Measurements from ENCODE around the gene ADARB1.
"Not testable (repeated sequence)": the region's sequence is repeated elsewhere in the genome, so short reads cannot be mapped to it uniquely, and the experiment has no call there.

The ADARB1 gene, protein sequence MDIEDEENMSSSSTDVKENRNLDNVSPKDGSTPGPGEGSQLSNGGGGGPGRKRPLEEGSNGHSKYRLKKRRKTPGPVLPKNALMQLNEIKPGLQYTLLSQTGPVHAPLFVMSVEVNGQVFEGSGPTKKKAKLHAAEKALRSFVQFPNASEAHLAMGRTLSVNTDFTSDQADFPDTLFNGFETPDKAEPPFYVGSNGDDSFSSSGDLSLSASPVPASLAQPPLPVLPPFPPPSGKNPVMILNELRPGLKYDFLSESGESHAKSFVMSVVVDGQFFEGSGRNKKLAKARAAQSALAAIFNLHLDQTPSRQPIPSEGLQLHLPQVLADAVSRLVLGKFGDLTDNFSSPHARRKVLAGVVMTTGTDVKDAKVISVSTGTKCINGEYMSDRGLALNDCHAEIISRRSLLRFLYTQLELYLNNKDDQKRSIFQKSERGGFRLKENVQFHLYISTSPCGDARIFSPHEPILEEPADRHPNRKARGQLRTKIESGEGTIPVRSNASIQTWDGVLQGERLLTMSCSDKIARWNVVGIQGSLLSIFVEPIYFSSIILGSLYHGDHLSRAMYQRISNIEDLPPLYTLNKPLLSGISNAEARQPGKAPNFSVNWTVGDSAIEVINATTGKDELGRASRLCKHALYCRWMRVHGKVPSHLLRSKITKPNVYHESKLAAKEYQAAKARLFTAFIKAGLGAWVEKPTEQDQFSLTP

GRCh38 chr21:45074048-45074817 lies at the start of gene ADARB1:
TSS of gene ADARB1 (plus strand) at chr21:45074580. CDS start at chr21:45171657, 97,077 bp downstream.
- DNase-seq = peak; percentile 9

GRCh38 chr21:45026066-45026745 lies 48.2 kb upstream of the ADARB1 start:
- DNase-seq = no peak

DNA sequence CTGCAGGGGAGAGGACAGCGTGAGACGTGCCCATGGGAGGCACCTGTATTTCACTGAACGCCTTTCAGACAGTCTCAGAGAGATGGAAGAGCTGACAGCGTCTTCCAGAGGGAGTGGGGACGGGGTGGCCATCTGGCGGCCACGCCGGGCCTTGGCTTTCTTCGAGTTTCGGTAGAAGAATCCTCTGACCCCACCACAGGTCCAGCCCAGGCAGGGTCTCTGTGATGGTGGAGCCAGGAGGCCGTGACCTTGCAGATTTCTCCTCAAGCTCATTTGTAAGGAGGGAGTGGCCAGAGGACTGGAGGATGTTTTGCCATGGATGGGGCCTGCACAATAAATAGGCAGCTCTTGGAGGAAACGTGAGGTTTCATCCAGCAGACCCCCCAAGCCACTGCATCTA lies 47.6 kb upstream of the ADARB1 start:
- no peak for DNase-seq

DNA sequence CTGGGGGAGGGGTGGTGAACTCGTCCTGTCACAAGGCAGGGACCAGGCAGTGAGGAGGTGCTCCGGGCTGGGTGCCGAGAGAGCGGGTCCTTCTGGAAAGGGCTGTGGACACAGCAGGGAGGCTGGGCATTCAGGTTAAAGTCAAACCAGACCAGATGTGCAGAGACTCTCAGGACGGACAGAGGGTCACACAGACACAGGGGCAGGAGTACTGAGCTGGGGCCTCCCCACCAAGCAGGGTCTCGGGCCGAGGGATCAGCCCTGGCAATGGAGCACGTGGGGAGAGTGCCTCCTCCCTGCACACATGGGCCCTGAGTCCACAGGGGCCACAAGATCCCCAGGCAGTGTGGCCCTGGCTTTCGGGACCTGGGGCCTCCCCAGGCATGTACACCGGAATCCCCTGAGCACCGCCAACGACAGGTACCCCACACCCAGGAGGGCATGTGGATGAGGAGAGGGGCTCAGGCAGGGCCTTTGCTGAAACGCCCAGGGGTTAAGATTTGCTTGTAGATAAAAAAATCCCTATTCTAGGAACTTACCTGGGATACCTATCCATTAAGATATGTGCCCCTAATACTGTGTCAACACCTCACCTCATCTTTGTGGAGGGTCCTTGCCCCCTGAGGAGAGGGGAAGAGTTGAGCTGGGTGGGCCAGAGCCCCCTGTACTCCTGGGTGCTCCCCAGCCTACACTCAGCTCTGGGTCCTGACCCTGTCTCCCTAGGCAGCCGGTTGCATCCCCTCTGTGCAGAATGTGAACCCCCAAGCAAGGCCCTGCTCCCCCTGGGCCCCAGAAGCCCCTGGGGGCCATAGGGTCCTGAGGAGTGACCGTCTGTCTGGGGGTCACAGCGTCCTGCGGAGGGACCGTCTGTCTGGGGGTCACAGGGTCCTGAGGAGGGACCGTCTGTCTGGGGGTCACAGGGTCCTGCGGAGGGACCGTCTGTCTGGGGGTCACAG lies 46.9 kb upstream of the ADARB1 start:
- no peak for DNase-seq

- not testable (repeated sequence) for DNase-seq
Observed at GRCh38 chr21:45028645-45029044, 45.7 kb upstream of the ADARB1 start.

- no peak for DNase-seq
Observed at GRCh38 chr21:45029298-45029947, 45.0 kb upstream of the ADARB1 start.

GRCh38 chr21:45029948-45030681 lies 44.3 kb upstream of the ADARB1 start:
- no peak for DNase-seq

- DNase-seq = no peak
Observed at GRCh38 chr21:45030682-45031570, 43.5 kb upstream of the ADARB1 start.

GRCh38 chr21:45031571-45032191 lies 42.7 kb upstream of the ADARB1 start:
- no peak for DNase-seq

DNA sequence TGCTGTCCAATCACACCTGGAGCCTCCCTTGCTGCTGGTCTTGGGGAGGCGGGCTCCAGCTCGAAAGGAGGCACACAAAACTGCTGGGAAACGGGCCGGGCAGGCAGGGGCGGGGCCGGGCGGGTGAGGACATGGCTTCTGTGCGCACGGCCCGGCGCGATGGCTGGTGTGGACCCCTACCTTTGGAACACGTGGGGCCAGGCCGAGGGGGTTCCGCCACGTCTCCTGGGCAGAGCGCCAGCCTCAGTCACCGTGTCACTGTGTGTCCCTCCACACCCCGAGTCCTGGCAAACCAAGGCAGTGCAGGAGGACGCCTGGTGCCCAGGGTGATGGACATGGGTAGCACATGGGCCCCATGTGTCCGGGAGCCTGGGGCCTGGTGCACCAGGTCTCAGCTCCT lies 42.0 kb upstream of the ADARB1 start:
- no peak for DNase-seq

DNA sequence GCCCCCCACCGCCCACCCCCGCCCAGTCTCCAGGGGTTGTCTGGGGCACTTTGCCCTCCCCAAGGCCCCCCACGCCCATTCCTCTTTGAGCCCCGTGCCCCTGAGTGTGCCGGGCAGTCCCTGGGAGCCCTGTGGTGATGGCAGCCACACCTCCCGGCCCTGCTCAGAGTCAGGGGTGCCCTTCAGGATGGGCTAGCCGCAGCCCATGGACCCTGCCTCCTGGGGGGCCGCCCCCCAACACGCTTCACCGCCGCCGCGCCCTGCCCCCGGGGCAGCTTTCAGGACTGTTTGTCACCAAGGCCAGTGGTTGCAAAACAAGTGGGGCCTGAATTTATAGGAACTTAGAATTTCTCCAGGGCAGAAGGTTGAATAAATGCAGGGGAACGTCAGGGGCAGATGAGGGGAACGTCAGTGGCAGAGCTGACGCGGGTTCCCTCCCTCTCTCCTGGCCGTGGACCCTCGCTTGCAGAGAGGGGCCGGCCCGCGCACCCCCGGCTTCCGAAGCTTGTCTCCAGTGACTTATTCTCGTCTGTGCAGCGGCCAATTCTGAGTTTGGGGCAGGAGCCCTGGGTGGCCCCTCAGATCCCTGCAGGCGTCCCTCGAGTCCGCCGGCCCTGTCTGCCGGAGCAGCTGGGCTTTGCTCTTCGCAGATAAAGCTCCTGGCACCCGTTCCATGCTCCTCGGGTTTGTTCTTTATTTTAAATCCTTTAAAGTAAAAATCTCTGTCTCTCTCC lies 41.2 kb upstream of the ADARB1 start:
- peak; percentile 35 for DNase-seq

GRCh38 chr21:45033791-45034555 lies 40.4 kb upstream of the ADARB1 start:
- DNase-seq = no peak

- no peak for DNase-seq
Observed at GRCh38 chr21:45034556-45035476, 39.6 kb upstream of the ADARB1 start.

DNA sequence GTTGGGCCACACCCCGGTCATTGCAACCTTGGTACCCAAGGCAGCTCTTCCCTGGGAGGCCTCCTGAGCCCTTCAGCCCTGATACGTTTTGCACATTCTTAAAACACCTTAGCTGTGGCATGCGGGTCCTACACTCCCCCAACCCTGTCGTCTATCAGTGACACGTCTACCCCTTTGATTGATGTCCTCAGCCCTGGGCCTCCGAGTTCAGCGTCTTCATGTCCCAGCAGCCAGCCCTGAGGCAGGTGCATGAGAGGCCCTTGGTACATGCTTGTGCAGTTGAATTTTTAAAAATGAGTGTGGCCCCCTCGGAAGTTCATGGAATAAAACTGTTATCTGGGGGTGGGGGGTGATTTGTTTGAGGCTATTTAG lies 38.9 kb upstream of the ADARB1 start:
- DNase-seq = no peak

DNA sequence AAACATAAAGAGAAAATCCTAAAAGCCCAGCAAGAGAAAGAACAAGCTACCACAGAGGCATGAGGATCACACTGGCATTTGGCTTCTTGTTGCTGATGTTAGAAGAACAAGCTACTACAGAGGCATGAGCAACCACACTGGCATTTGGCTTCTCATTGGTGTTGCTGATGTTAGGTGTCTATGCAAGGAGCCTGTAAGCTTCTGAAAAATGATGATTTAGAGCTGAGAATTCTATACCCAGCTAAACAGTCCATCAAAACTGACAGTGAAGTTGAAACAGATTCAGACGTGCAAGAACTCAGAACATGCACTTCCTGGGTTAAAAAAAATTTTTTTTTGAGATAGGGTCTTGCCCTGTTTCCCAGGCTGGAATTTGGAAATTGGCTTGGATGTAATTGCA lies 37.8 kb upstream of the ADARB1 start:
- no peak for DNase-seq

DNA sequence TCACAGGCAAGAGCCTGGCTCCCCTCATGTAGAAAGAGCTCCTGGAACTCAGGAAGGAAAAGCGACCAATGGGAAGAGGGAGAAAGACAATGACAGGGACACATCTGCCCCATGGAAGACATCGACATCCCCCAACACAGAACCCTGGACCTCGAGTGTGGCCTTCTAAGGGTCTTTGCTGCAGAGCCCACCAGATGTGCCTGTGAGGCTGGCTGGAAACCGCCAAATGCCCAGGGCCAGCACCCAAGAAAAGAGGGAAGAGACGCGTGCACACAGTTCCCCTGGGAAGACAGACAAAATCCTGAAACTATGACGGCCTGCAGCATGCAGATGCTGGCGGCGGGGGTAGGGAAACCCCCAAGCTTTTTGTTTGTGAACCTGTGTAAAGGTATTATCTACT lies 36.4 kb upstream of the ADARB1 start:
- no peak for DNase-seq

All from MV-4-11 (cell line).